ENCODE results near the gene ARHGAP15. TPM values are rescaled to one million over a fixed set of nuclear protein-coding genes. Genes with fewer than 3 reads are reported as not detected.
A peak's percentile ranks its signal among the peaks of the same experiment; 100 is the strongest.

Gene ARHGAP15
- total and polyA plus RNA-seq, 12 donors = 1.3 to 7.7 (median 2.8) TPM

GRCh38 chr2:143481733-143482132 lies 352.5 kb downstream of the ARHGAP15 start:
- Histone ChIP-seq H3K27ac (peak overlapping the region; percentile 33 to 90 (median 76)), H3K4me1 (peaks cover 0 to 21% (median 8%) of the 10 kb centered on the region in 9 donors), H3K4me3 (no peak overlapping the region), H3K9me3 (no peaks in the 10 kb centered on the region), H3K36me3 (no peaks in the 10 kb centered on the region), H3K27me3 (no peaks in the 10 kb centered on the region)
- DNase-seq (no peak), ATAC-seq (no peak)
- TF ChIP-seq CTCF (IDR thresholded peaks at IDR 0.05) = no peak
- intact Hi-C loops (cut with DNase I) = loop anchor here in 2 of 10 donors (5.0 kb wide), 2 partner anchors 39 to 44 kb away; no protein-coding TSS in a partner anchor

- Histone ChIP-seq H3K9me3 (no peaks in the 10 kb centered on the region), H3K4me1 (peaks cover 0 to 21% (median 8%) of the 10 kb centered on the region in 9 donors), H3K36me3 (no peaks in the 10 kb centered on the region), H3K27ac (peak overlapping the region; percentile 33 to 90 (median 76)), H3K27me3 (no peaks in the 10 kb centered on the region), H3K4me3 (no peak overlapping the region)
- DNase-seq = peak in 1 of 2 donors; percentile 19
- intact Hi-C loops (cut with DNase I) = loop anchor here in 2 of 10 donors (5.0 kb wide), 2 partner anchors 40 to 45 kb away; no protein-coding TSS in a partner anchor
- 66 to 70% methylated on average over 3 of the region's 3 CpGs for WGBS, 2 donors
- peak in 7 of 8 donors; percentile 64 to 91 (median 80) for ATAC-seq
- no peak for TF ChIP-seq CTCF (IDR thresholded peaks at IDR 0.05)
Measured at GRCh38 chr2:143482316-143482715, 353.1 kb downstream of the ARHGAP15 start.

- peak in 7 of 8 donors; percentile 47 to 79 (median 72) for ATAC-seq
- Histone ChIP-seq H3K9me3 (no peaks in the 10 kb centered on the region), H3K4me3 (no peak overlapping the region), H3K4me1 (peaks cover 0 to 21% (median 8%) of the 10 kb centered on the region in 9 donors), H3K27ac (peak overlapping the region; percentile 33 to 90 (median 76)), H3K27me3 (no peaks in the 10 kb centered on the region), H3K36me3 (no peaks in the 10 kb centered on the region)
- no peak for TF ChIP-seq CTCF (IDR thresholded peaks at IDR 0.05)
- intact Hi-C loops (cut with DNase I) = loop anchor here in 2 of 10 donors (5.0 kb wide), 2 partner anchors 40 to 45 kb away; no protein-coding TSS in a partner anchor
- WGBS, 2 donors = 43 to 45% methylated on average over 4 of the region's 4 CpGs
- DNase-seq = no peak
Measured at GRCh38 chr2:143482771-143483170, 353.6 kb downstream of the ARHGAP15 start.

DNA sequence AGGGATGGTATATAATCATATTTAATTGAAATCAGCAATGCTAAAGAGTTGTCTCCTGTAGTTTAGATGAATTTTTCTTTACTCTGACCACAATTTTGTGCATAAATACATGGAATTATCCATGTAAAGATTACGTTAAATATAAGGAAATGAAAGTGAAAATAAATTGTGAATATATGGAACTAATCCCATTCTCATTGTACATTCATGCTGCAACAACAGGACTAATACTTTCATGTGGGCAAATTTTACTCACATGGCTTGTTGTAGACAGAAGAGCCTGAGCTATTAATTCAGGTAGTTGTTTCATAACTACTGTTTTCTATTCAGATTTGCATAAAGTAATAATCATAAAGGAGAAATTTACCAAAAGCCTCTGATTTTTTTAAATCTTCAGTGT lies 357.8 kb downstream of the ARHGAP15 start:
- H3K36me3 ChIP-seq = peaks cover 0 to 13% (median 0%) of the 10 kb centered on the region in 9 donors
- WGBS, 2 donors = 47 to 51% methylated on average over 1 of the region's 1 CpG
- H3K27ac ChIP-seq = no peak overlapping the region
- H3K4me3 ChIP-seq = no peak overlapping the region
- DNase-seq (no peak), ATAC-seq (no peak)
- intact Hi-C loops (cut with DNase I) = no loop called here
- peaks cover 0 to 5% (median 0%) of the 10 kb centered on the region in 9 donors for H3K4me1 ChIP-seq
- TF ChIP-seq CTCF (IDR thresholded peaks at IDR 0.05) = no peak
- H3K27me3 ChIP-seq = no peaks in the 10 kb centered on the region
- no peaks in the 10 kb centered on the region for H3K9me3 ChIP-seq

Data from heart right ventricle (tissue), 16 donors.